OCI-LY1 (cell line): ENCODE measurements around the gene PHC1.
"Not testable (repeated sequence)": the region's sequence is repeated elsewhere in the genome, so short reads cannot be mapped to it uniquely, and the experiment has no call there.

Source experiments
- CTCF ChIP-seq: fragments of 200-600 bp; sonication (generic), shearing (Covaris generic); IDR thresholded peaks from 2 replicates; pipeline ENCODE4 v1.5.1; 2017; ENCODE audit warnings: mild to moderate bottlenecking, antibody characterized with exemption, low read length, moderate library complexity, mixed read lengths
- EZH2 ChIP-seq: fragments of 200-600 bp; sonication (generic), shearing (Covaris generic); IDR thresholded peaks from 2 replicates; pipeline ENCODE4 v1.8.0; 2017; ENCODE audit warnings: borderline replicate concordance, mixed run types, mild to moderate bottlenecking, antibody characterized with exemption, low read length, moderate library complexity, mixed read lengths

- not testable (repeated sequence) for TF ChIP-seq CTCF, EZH2
Observed at GRCh38 chr12:8902703-8903102, 11.6 kb upstream of the PHC1 start.
